Tibial nerve (tissue), 4 donors: ENCODE results near the gene NME1. TPM values are rescaled to one million over a fixed set of nuclear protein-coding genes. Genes with fewer than 3 reads are reported as not detected.

Source experiments
- DNase-seq, 2 donors: peaks; one replicate each; pipeline ENCODE4 v3.0.0-alpha.2; 2019; ENCODE audit warnings: low spot score in 2 of 2
- H3K27ac ChIP-seq, 4 donors: fragments of 200-600 bp; sonication (generic) in 3 of 4; one replicate each; pipeline ENCODE4 v1.5.1; 2017 to 2019; ENCODE audit warnings: mild to moderate bottlenecking in 1 of 4
- H3K27me3 ChIP-seq, 2 donors: fragments of 200-600 bp; sonication (generic) in 1 of 2; one replicate each; pipeline versions ENCODE4 v1.5.1 to v1.6.0; 2017 to 2019
- H3K36me3 ChIP-seq, 3 donors: fragments of 200-600 bp; sonication (generic); one replicate each; pipeline ENCODE4 v1.5.1; 2018 to 2019
- H3K4me1 ChIP-seq, 4 donors: fragments of 200-600 bp; sonication (generic) in 3 of 4; one replicate each; pipeline ENCODE4 v1.5.1; 2017 to 2019
- H3K4me3 ChIP-seq, 4 donors: fragments of 200-600 bp; sonication (generic) in 3 of 4; one replicate each; pipeline ENCODE4 v1.5.1; 2017 to 2019; ENCODE audit warnings: mild to moderate bottlenecking in 1 of 4, moderate library complexity in 1 of 4
- H3K9me3 ChIP-seq, 4 donors: fragments of 200-600 bp; sonication (generic) in 3 of 4; one replicate each; pipeline ENCODE4 v1.5.1; 2017 to 2019
- EP300 ChIP-seq, 2 donors: sonication (generic); formaldehyde crosslinking; IDR thresholded peaks; one replicate each; pipeline ENCODE4 v1.6.1; 2017; ENCODE audit warnings: antibody characterized with exemption in 2 of 2, mild to moderate bottlenecking in 1 of 2
- POLR2A ChIP-seq, 2 donors: fragments of 450-650 bp; IDR thresholded peaks; one replicate each; pipeline ENCODE4 v1.6.1; 2017; ENCODE audit warnings: antibody characterized with exemption in 2 of 2, mild to moderate bottlenecking in 2 of 2, moderate library complexity in 2 of 2
- WGBS, 2 donors: methylation state at CpG; one replicate each; pipeline ENCODE4 v1.1.5; 2018; 5-methylcytosine and 5-hydroxymethylcytosine counted together
- total RNA-seq, 4 donors: library from RNA; depleted of rRNA; stranded (reverse); fragments of >200 nt; gene quantifications; one replicate each; pipeline ENCODE4 v1.1.0, GENCODE V29; 2016
- TF ChIP-seq, protein P1 (sequence below), 5 experiments: fragments of 200-600 bp in 3 of 5; fragments of 450-650 bp in 2 of 5; sonication (generic) in 3 of 5; IDR thresholded peaks; one replicate each; pipeline ENCODE4 v1.5.1; 2016 to 2019; ENCODE audit warnings: antibody characterized with exemption in 5 of 5, mild to moderate bottlenecking in 3 of 5, moderate library complexity in 2 of 5

NME1 gene
- total RNA-seq, 4 donors from 2014 or later = 12.7 to 105 (median 38.7) TPM

DNA sequence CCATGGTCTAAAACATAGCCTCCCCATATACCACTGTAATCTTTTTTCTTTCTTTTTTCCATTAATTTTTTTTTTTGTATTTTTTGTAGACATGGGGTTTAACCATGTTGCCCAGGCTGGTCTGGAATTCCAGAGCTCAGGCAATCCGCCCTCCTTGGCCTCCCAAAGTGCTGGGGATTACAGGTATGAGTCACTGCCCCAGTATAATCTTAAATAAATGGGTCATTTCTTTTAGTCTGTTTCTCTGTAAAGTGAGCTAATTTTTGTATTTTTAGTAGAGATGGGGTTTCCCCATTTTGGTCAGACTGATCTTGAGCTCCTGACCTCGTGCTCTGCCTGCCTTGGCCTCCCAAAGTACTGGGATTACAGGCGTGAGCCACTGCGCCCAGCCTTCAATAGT is 5.7 kb upstream of the NME1 start:
- Histone ChIP-seq H3K4me3 (no peak overlapping the region), H3K27me3 (no peaks in the 10 kb centered on the region), H3K27ac (no peak overlapping the region), H3K36me3 (no peaks in the 10 kb centered on the region), H3K4me1 (peaks cover 0 to 21% (median 2%) of the 10 kb centered on the region in 4 donors), H3K9me3 (no peaks in the 10 kb centered on the region)
- 64 to 72% methylated on average over 4 of the region's 4 CpGs for WGBS, 2 donors
- no peak for DNase-seq
- no peak for TF ChIP-seq POLR2A (IDR thresholded peaks at IDR 0.05)
- TF ChIP-seq, protein P1, sequence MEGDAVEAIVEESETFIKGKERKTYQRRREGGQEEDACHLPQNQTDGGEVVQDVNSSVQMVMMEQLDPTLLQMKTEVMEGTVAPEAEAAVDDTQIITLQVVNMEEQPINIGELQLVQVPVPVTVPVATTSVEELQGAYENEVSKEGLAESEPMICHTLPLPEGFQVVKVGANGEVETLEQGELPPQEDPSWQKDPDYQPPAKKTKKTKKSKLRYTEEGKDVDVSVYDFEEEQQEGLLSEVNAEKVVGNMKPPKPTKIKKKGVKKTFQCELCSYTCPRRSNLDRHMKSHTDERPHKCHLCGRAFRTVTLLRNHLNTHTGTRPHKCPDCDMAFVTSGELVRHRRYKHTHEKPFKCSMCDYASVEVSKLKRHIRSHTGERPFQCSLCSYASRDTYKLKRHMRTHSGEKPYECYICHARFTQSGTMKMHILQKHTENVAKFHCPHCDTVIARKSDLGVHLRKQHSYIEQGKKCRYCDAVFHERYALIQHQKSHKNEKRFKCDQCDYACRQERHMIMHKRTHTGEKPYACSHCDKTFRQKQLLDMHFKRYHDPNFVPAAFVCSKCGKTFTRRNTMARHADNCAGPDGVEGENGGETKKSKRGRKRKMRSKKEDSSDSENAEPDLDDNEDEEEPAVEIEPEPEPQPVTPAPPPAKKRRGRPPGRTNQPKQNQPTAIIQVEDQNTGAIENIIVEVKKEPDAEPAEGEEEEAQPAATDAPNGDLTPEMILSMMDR (IDR thresholded peaks at IDR 0.05) = no peak
- TF ChIP-seq EP300 (IDR thresholded peaks at IDR 0.05) = no peak

DNA sequence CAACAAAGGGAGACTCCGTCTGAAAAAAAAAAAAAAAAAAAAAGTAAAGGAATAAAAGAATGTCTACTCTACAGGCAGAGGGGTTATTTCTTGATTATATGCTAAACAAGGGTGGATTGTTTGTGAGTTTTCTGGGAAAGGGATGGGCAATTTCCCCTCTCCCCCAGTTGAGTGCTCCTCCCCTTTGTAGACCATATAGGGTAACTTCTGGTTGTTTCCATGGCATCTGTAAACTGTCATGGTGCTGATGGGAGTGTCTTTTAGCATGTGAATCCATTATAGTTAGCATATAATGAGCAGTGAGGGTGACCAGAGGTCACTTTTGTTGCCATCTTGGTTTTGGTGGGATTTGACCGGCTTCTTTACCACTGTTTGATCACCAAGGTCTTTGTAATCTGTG is 4.2 kb upstream of the NME1 start:
- Histone ChIP-seq H3K27ac (no peak overlapping the region), H3K4me1 (peaks cover 0 to 24% (median 4%) of the 10 kb centered on the region in 4 donors), H3K9me3 (no peaks in the 10 kb centered on the region), H3K4me3 (no peak overlapping the region), H3K27me3 (no peaks in the 10 kb centered on the region), H3K36me3 (no peaks in the 10 kb centered on the region)
- TF ChIP-seq, protein P1 (IDR thresholded peaks at IDR 0.05) = no peak
- no peak for TF ChIP-seq POLR2A (IDR thresholded peaks at IDR 0.05)
- no peak for TF ChIP-seq EP300 (IDR thresholded peaks at IDR 0.05)
- no peak for DNase-seq
- 64 to 78% methylated on average over 2 of the region's 2 CpGs for WGBS, 2 donors

DNA sequence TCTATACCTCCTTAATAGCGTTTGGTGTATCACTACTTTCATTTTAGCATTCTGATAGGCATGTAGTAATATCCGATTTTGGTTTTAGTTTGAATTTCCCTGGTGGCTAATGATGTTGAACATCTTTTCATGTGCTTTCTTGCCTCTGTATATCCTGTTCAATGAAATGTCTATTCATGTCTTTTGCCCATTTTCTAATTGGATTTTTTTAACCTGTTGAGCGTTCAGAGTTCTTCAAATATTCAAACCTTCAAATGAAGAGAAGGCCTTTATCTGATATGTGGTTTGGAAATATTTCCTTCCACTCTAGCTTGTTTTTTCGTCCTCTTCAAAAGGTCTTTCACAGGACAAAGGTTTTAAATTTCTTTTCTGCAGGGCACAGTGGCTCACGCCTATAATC is 2.4 kb upstream of the NME1 start:
- Histone ChIP-seq H3K27ac (no peak overlapping the region), H3K27me3 (no peaks in the 10 kb centered on the region), H3K4me1 (peaks cover 2 to 26% (median 11%) of the 10 kb centered on the region in 4 donors), H3K36me3 (no peaks in the 10 kb centered on the region), H3K9me3 (no peaks in the 10 kb centered on the region), H3K4me3 (no peak overlapping the region)
- TF ChIP-seq EP300 (IDR thresholded peaks at IDR 0.05) = no peak
- TF ChIP-seq, protein P1 (IDR thresholded peaks at IDR 0.05) = no peak
- no peak for TF ChIP-seq POLR2A (IDR thresholded peaks at IDR 0.05)
- 89 to 90% methylated on average over 5 of the region's 5 CpGs for WGBS, 2 donors
- DNase-seq = no peak

DNA sequence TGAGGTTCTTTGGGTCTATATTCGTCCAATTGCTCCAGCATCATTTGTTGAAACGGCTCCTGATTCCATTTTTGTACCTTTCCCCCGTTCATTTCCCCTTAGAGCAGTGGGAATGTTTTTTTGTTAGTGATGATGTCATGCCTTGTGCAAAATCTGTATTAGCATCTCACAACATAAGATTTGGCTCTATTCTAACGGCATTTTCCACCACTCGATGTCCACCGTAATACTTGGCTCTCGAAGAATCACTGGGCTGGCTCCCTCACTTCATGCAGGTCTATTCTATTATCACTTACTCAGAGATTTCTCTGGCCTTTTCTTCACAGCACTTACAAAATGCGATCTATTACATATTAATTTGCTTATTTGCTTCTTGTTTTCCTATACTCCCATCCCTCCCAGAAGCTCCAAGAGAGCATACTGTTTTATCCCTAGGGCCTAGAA is 571 bp upstream of the NME1 start:
- 10 to 13% methylated on average over 8 of the region's 8 CpGs for WGBS, 2 donors
- H3K27ac ChIP-seq = peak overlapping the region; percentile 77 to 94 (median 87)
- TF ChIP-seq POLR2A (IDR thresholded peaks at IDR 0.05) (no peak), EP300 (IDR thresholded peaks at IDR 0.05) (no peak)
- TF ChIP-seq, protein P1 (IDR thresholded peaks at IDR 0.05) = no peak

DNA sequence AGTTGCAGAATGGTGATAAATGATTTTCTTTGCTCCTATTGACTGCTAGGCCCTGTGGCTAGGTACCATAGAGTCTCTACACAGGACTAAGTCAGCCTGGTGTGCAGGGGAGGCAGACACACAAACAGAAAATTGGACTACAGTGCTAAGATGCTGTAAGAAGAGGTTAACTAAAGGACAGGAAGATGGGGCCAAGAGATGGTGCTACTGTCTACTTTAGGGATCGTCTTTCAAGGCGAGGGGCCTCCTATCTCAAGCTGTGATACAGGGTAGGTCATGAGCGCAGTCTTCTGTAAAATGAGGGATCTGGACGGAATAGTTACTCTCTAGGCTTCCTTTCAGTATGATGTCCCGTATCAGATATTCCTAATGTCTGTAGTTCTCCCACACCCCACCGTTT is 817 bp downstream of the NME1 start:
- no peak for TF ChIP-seq POLR2A (IDR thresholded peaks at IDR 0.05)
- TF ChIP-seq, protein P1 (IDR thresholded peaks at IDR 0.05) = no peak
- no peak for TF ChIP-seq EP300 (IDR thresholded peaks at IDR 0.05)
- H3K27ac ChIP-seq = peak overlapping the region in 2 of 4 donors; percentile 86 to 88
- 7 to 10% methylated on average over 6 of the region's 6 CpGs for WGBS, 2 donors

More for the DNA sequence above, 571 bp upstream of the NME1 start:
- no peak for DNase-seq
- peaks cover 2 to 26% (median 11%) of the 10 kb centered on the region in 4 donors for H3K4me1 ChIP-seq
- no peaks in the 10 kb centered on the region for H3K27me3 ChIP-seq
- H3K4me3 ChIP-seq = peak overlapping the region; percentile 20 to 81 (median 60)
- no peaks in the 10 kb centered on the region for H3K9me3 ChIP-seq
- peaks cover 0 to 17% (median 0%) of the 10 kb centered on the region in 3 donors for H3K36me3 ChIP-seq

More for the DNA sequence above, 817 bp downstream of the NME1 start:
- Histone ChIP-seq H3K4me3 (peak overlapping the region; percentile 42 to 81 (median 60)), H3K27me3 (no peaks in the 10 kb centered on the region), H3K36me3 (peaks cover 0 to 29% (median 0%) of the 10 kb centered on the region in 3 donors), H3K4me1 (peaks cover 2 to 26% (median 11%) of the 10 kb centered on the region in 4 donors), H3K9me3 (no peaks in the 10 kb centered on the region)
- DNase-seq = no peak
